ENCODE measurements around the gene PNRC2.

DNA sequence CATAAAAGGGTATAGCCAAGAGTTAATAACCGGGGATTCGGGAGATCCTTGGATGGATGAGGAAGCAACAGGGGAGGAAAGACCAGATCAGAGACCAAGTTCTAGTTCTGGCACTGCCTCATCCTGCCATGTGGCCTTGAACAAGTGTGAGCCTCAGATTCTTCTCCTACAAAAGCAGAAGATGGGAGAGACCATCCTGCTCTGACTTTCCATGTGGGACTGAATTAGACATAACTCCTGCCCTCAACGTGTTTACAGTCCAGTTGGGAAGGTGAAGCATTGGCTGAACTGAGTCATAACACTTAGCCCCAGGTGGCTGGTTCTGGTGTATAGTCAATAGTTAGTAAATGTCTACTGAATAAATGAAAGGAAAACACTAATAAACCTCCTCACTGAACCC, 34.3 kb upstream of the PNRC2 start:
- TF ChIP-seq EZH2 (IDR thresholded peaks at IDR 0.05) (no peak), EZH2phosphoT487 (IDR thresholded peaks at IDR 0.05) (no peak)
- TF ChIP-seq, protein P1, sequence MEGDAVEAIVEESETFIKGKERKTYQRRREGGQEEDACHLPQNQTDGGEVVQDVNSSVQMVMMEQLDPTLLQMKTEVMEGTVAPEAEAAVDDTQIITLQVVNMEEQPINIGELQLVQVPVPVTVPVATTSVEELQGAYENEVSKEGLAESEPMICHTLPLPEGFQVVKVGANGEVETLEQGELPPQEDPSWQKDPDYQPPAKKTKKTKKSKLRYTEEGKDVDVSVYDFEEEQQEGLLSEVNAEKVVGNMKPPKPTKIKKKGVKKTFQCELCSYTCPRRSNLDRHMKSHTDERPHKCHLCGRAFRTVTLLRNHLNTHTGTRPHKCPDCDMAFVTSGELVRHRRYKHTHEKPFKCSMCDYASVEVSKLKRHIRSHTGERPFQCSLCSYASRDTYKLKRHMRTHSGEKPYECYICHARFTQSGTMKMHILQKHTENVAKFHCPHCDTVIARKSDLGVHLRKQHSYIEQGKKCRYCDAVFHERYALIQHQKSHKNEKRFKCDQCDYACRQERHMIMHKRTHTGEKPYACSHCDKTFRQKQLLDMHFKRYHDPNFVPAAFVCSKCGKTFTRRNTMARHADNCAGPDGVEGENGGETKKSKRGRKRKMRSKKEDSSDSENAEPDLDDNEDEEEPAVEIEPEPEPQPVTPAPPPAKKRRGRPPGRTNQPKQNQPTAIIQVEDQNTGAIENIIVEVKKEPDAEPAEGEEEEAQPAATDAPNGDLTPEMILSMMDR (IDR thresholded peaks at IDR 0.05): no peak
